ENCODE data around the gene PAOX.
"Not testable (repeated sequence)": the region's sequence is repeated elsewhere in the genome, so short reads cannot be mapped to it uniquely, and the experiment has no call there.

The PAOX gene

GRCh38 chr10:133411523-133412380 lies 32.7 kb downstream of the PAOX start:
- DNase-seq: no peak

- DNase-seq: no peak
Observed at GRCh38 chr10:133412381-133412711, 33.3 kb downstream of the PAOX start.

GRCh38 chr10:133414401-133414800 lies 35.3 kb downstream of the PAOX start:
- not testable (repeated sequence) for DNase-seq

- DNase-seq: no peak
Observed at GRCh38 chr10:133415752-133416151, 36.7 kb downstream of the PAOX start.

GRCh38 chr10:133418289-133418993 lies 39.4 kb downstream of the PAOX start:
- no peak for DNase-seq

- DNase-seq: no peak
Observed at GRCh38 chr10:133419211-133419950, 40.3 kb downstream of the PAOX start.

- no peak for DNase-seq
Observed at GRCh38 chr10:133420028-133420427, 41.0 kb downstream of the PAOX start.

- DNase-seq: no peak
Observed at GRCh38 chr10:133420579-133420978, 41.5 kb downstream of the PAOX start.

GRCh38 chr10:133421336-133422222 lies 42.5 kb downstream of the PAOX start:
- no peak for DNase-seq

GRCh38 chr10:133422223-133422806 lies 43.3 kb downstream of the PAOX start:
- DNase-seq: no peak

- no peak for DNase-seq
Observed at GRCh38 chr10:133422807-133423771, 44.0 kb downstream of the PAOX start.

GRCh38 chr10:133424102-133424501 lies 45.0 kb downstream of the PAOX start:
- not testable (repeated sequence) for DNase-seq

GRCh38 chr10:133424601-133425000 lies 45.5 kb downstream of the PAOX start, which contains the start of gene SPRN:
Gene SPRN, minus strand, starts transcription at chr10:133424625. Its CDS starts 944 bp downstream, at chr10:133423681.
- not testable (repeated sequence) for DNase-seq

GRCh38 chr10:133429571-133429970 lies 50.5 kb downstream of the PAOX start:
- DNase-seq: not testable (repeated sequence)

- not testable (repeated sequence) for DNase-seq
Observed at GRCh38 chr10:133431888-133432613, 53.0 kb downstream of the PAOX start.

GRCh38 chr10:133432789-133433188 lies 53.7 kb downstream of the PAOX start:
- not testable (repeated sequence) for DNase-seq

GRCh38 chr10:133438711-133439273 lies 59.7 kb downstream of the PAOX start:
- DNase-seq: no peak

GRCh38 chr10:133439517-133440461 lies 60.7 kb downstream of the PAOX start:
- DNase-seq: no peak

All from activated CD4-positive, alpha-beta T cell treated with anti-CD3 and anti-CD28 coated beads, Interleukin-2, amount 50 U/mL, for 48 hours (primary cell).